ENCODE measurements around the gene GMFB.
A peak's percentile ranks its signal among the peaks of the same experiment; 100 is the strongest.
"Not testable (repeated sequence)": the region's sequence is repeated elsewhere in the genome, so short reads cannot be mapped to it uniquely, and the experiment has no call there.

GMFB gene

DNA sequence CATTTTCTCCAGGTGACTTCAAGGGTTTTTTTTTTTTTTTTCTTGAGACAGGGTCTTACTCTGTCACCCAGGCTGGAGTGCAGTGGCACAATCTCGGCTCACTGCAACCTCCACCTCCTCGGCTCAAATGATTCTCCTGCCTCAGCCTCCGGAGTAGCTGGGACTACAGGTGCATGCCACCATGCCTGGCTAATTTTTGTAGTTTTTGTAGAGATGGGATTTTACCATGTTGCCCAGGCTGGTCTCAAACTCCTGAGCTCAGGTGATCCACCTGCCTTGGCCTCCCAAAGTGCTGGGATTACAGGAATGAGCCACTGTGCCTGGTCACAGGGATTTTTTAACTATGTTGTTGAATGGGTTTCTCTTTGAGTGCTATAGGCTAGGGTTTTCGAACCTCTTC is 50.8 kb downstream of the GMFB start:
- not testable (repeated sequence) for FAIRE-seq; DNase-seq (ENCODE audit: insufficient read length, low spot score)

GRCh38 chr14:54435500-54435981 is 53.2 kb downstream of the GMFB start:
- FAIRE-seq (peak; percentile 53), DNase-seq (ENCODE audit: insufficient read length, low spot score) (no peak)

GRCh38 chr14:54428527-54428926 is 60.3 kb downstream of the GMFB start:
- DNase-seq (ENCODE audit: insufficient read length, low spot score), result no peak
- no peak for FAIRE-seq

DNA sequence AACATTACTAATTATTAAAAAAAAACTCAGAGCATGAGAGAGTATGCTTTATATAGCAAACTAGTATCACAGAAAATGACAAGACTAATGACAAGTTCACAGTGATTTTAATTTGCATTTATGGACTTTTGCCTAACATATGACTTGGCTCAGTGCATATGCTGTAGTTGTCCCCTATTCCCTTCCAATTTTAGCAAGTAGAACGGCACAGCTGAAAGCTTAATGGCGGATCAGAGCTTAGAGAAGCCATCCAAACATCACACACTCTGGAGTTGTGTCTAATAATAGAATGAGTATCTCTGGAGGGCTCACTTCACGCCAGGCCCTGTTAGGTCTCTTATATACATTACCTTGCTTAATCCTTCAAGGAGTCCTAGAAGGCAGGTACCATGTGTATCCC is 60.9 kb downstream of the GMFB start:
- DNase-seq (ENCODE audit: insufficient read length, low spot score) (no peak), FAIRE-seq (no peak)

DNA sequence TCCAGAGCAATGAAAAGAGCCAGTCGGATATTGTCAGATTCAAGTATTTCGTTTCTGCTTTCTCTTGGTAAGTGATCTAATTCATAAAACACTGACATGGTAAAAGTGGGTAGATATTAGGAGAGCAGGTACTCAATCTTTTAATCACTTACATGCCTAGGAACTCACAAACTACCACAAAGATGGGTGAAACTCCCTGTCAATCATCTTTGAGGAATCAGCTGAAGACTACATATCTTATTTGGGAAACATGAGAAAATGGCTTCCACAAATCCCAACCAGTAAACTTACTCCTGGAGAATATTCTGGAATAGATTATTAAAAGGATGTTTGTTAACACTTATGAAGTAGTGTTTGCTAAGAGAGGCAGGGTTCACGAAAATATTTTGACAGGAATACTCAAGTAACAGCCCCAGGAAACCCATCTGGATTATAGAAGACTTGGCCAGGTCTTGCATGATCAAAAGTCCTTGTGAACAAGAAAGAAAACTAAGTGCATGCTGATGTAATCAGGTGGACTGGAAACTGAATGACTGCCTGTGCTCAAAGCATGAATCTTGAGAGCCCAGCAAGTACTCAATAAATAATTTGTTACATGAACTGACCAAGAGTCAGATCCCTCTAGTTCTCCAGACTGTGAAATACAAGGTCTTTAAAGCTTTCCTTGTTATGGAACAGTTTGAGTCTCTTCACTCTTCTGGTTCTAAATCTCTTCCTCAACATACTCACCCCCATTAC is 63.1 kb downstream of the GMFB start:
- DNase-seq (ENCODE audit: insufficient read length, low spot score) (no peak), FAIRE-seq (no peak)

DNA sequence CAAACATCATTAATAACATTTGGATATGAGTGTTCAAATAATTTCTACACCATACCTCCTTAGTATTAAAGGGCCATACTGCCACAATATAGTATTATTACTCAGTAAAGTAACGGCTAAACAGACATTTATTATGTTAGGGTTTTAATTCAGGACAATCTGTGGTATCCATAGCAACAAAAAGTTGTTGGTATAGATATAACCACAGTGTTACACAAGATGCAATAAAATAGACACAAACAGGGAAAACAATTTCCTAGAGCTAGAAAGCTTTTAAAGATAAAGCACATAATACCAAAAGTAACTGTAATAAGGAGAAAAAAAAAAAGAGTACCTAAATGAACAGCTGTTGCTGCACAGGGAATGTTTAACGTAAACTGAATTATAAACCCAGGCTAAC is 63.7 kb downstream of the GMFB start:
- FAIRE-seq, result no peak
- no peak for DNase-seq (ENCODE audit: insufficient read length, low spot score)
